ENCODE measurements around the gene SNX25. TPM values are rescaled to one million over a fixed set of nuclear protein-coding genes. Genes with fewer than 3 reads are reported as not detected.

SNX25 gene
- total and polyA plus RNA-seq, 2 donors (not counting 1 experiment from before 2014, with no cell fraction given), result 12.0 to 77.6 TPM

GRCh38 chr4:185257086-185257485 is 47.7 kb downstream of the SNX25 start:
- no peaks in the 10 kb centered on the region for H3K9me3 ChIP-seq (ENCODE audit: control extremely low read depth in 1 of 3, control insufficient read depth in 2 of 3, insufficient read depth in 1 of 3, low read length in 2 of 3)

More at GRCh38 chr4:185257086-185257485, 47.7 kb downstream of the SNX25 start:
- peak overlapping the region in 1 of 2 donors; percentile 27 for H3K27ac ChIP-seq (ENCODE audit: low read length in 2 of 2)
- H3K4me1 Mint-ChIP-seq, result peaks cover 38% of the 10 kb centered on the region
- no peak overlapping the region for H3K4me3 Mint-ChIP-seq
- TF ChIP-seq CTCF (IDR thresholded peaks at IDR 0.05) (no peak), EZH2 (IDR thresholded peaks at IDR 0.05; ENCODE audit: borderline replicate concordance, insufficient read depth, low read depth, low read length, poor library complexity, severe bottlenecking) (no peak)
- no peaks in the 10 kb centered on the region for H3K9me3 Mint-ChIP-seq (ENCODE audit: insufficient read depth)
- H3K79me2 ChIP-seq (ENCODE audit: control insufficient read depth, insufficient read depth, low read length), result peaks cover 73% of the 10 kb centered on the region
- no peak overlapping the region for H3K9ac ChIP-seq (ENCODE audit: low read length)
- ATAC-seq (ENCODE audit: low read depth) (no peak), DNase-seq (peak; percentile 18)
- H3K4me1 ChIP-seq (ENCODE audit: control insufficient read depth in 2 of 2, insufficient read depth in 2 of 2, low read length in 2 of 2), result peaks cover 22 to 27% of the 10 kb centered on the region in 2 donors
- H3K36me3 ChIP-seq (replicated peaks in 1 of 2; ENCODE audit: control extremely low read depth in 1 of 2, control insufficient read depth in 1 of 2, extremely low read depth in 1 of 2, insufficient read depth in 2 of 2, low read length in 1 of 2), result peaks cover 3 to 24% of the 10 kb centered on the region in 2 experiments
- CTCF ChIA-PET, result interaction anchor here (0.6 to 2.2 kb wide), 5 partner anchors 9 to 341 kb away, joined by 3 to 5 read pairs (median 3); no protein-coding TSS in a partner anchor
- POLR2A ChIA-PET, result interaction anchor here (0.7 kb wide), 2 partner anchors 31 to 45 kb away, joined by 5 read pairs; no protein-coding TSS in a partner anchor
- H3K4me3 ChIP-seq (ENCODE audit: control extremely low read depth in 1 of 5, extremely low read depth in 1 of 5, insufficient read depth in 1 of 5, low read depth in 2 of 5, low read length in 4 of 5), result no peak overlapping the region
- no CpG with 5 or more reads among the region's 3 CpGs for WGBS (ENCODE audit: insufficient coverage)
- H3K27me3 Mint-ChIP-seq, result no peaks in the 10 kb centered on the region
- peaks cover 5% of the 10 kb centered on the region for H4K20me1 ChIP-seq (ENCODE audit: control insufficient read depth, insufficient read depth, low read length, poor library complexity, severe bottlenecking)
- peak overlapping the region; percentile 11 for H3K27ac Mint-ChIP-seq
- no peak overlapping the region for H2AFZ ChIP-seq (ENCODE audit: insufficient read depth, low read depth, low read length, poor library complexity, severe bottlenecking)
- peak overlapping the region; percentile 39 for H3K4me2 ChIP-seq (replicated peaks; ENCODE audit: low read depth, low read length, poor library complexity, severe bottlenecking)
- intact Hi-C loops (cut with micrococcal nuclease), result no loop called here
- H3K27me3 ChIP-seq (replicated peaks in 1 of 4; ENCODE audit: control extremely low read depth in 1 of 4, control insufficient read depth in 3 of 4, insufficient read depth in 4 of 4, low read length in 3 of 4), result no peaks in the 10 kb centered on the region

Measured in B cell (primary cell).